Tongue (tissue), 2 donors: ENCODE measurements around the gene STK32C. TPM values are rescaled to one million over a fixed set of nuclear protein-coding genes. Genes with fewer than 3 reads are reported as not detected.
A peak's percentile ranks its signal among the peaks of the same experiment; 100 is the strongest.

Experiments
- DNase-seq: peaks from one replicate; pipeline ENCODE4 v3.0.0-alpha.2; 2015
- total RNA-seq: library from RNA; depleted of rRNA; stranded (reverse); fragments of >200 nt; gene quantifications from one replicate; pipeline ENCODE4 v1.2.3, GENCODE V29; 2014

Gene STK32C
- total RNA-seq, 1 donor from 2014 or later, result 7.8 TPM

GRCh38 chr10:132246296-132246695, 61.5 kb downstream of the STK32C start:
- DNase-seq, result no peak

GRCh38 chr10:132245056-132245455, 62.7 kb downstream of the STK32C start:
- no peak for DNase-seq

- peak; percentile 68 for DNase-seq
These were observed 64.1 kb downstream of the STK32C start for GRCh38 chr10:132243626-132244025.

- no peak for DNase-seq
These were observed 64.6 kb downstream of the STK32C start for GRCh38 chr10:132243141-132243540.

GRCh38 chr10:132242103-132242840, 65.5 kb downstream of the STK32C start:
- DNase-seq, result no peak

- DNase-seq, result no peak
These were observed 66.3 kb downstream of the STK32C start for GRCh38 chr10:132241496-132241895.

- peak; percentile 69 for DNase-seq
These were observed 66.7 kb downstream of the STK32C start for GRCh38 chr10:132241086-132241485.

- DNase-seq, result no peak
These were observed 67.2 kb downstream of the STK32C start for GRCh38 chr10:132240581-132240980.

GRCh38 chr10:132240156-132240555, 67.6 kb downstream of the STK32C start:
- DNase-seq, result no peak

GRCh38 chr10:132239126-132240031, 68.4 kb downstream of the STK32C start:
- no peak for DNase-seq

- DNase-seq, result no peak
These were observed 69.2 kb downstream of the STK32C start for GRCh38 chr10:132238371-132239125.

- DNase-seq, result peak; percentile 79
These were observed 69.9 kb downstream of the STK32C start for GRCh38 chr10:132237871-132238270.

GRCh38 chr10:132237396-132237795, 70.4 kb downstream of the STK32C start:
- no peak for DNase-seq

GRCh38 chr10:132236881-132237280, 70.9 kb downstream of the STK32C start:
- DNase-seq, result no peak

GRCh38 chr10:132236161-132236560, 71.6 kb downstream of the STK32C start:
- DNase-seq, result no peak

GRCh38 chr10:132234860-132235259, 72.9 kb downstream of the STK32C start:
- no peak for DNase-seq

- peak; percentile 89 for DNase-seq
These were observed 74.2 kb downstream of the STK32C start for GRCh38 chr10:132233501-132234085.

- no peak for DNase-seq
These were observed 74.8 kb downstream of the STK32C start for GRCh38 chr10:132232981-132233380.

- no peak for DNase-seq
These were observed 75.5 kb downstream of the STK32C start for GRCh38 chr10:132232023-132232951.

GRCh38 chr10:132231656-132232022, 76.1 kb downstream of the STK32C start:
- DNase-seq, result no peak

- DNase-seq, result no peak
These were observed 77.1 kb downstream of the STK32C start for GRCh38 chr10:132230557-132231210.
